NB4 (cell line): ENCODE measurements around the gene TMEM178B.

Experiments
- CTCF ChIP-seq: IDR thresholded peaks from one replicate; pipeline ENCODE4 v1.5.1; 2012; ENCODE audit warnings: low read depth, low read length
- TF ChIP-seq, protein P1 (sequence below): IDR thresholded peaks from 2 replicates; pipeline ENCODE4 v1.6.1; 2011; ENCODE audit warnings: low read depth, low read length

DNA sequence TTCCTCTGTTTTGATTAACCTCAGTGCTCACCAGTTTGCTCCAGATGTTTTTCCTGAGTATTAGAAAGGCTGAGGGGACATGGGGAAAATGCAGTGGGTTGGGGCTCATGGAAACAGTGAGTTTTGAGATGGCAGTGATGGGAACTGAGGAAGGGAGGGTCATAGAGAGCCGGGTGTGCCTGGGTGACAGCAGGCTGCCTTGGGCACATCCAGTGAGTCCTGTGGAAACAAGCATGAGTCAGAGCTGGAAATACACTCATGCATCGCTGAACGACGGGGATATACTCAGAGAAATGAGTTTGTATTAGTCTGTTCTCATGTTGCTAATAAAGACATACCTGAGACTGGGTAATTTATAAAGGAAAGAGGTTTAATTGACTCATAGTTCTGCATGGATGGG lies 202.2 kb downstream of the TMEM178B start:
- no peak for TF ChIP-seq CTCF
- TF ChIP-seq, protein P1, sequence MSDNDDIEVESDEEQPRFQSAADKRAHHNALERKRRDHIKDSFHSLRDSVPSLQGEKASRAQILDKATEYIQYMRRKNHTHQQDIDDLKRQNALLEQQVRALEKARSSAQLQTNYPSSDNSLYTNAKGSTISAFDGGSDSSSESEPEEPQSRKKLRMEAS = no peak
